AG09319 (cell line): ENCODE measurements around the gene OTOS.

Experiments used
- DNase-seq: peaks from one replicate; pipeline ENCODE4 v3.0.0-alpha.2; 2010; ENCODE audit warnings: low read depth; ENCODE audit errors: extremely low read depth
- TF ChIP-seq, protein P1 (sequence below): IDR thresholded peaks from 2 replicates; pipeline ENCODE4 v1.5.1; 2011; ENCODE audit warnings: low read depth, mild to moderate bottlenecking, inconsistent platforms, low read length, moderate library complexity

Gene OTOS

DNA sequence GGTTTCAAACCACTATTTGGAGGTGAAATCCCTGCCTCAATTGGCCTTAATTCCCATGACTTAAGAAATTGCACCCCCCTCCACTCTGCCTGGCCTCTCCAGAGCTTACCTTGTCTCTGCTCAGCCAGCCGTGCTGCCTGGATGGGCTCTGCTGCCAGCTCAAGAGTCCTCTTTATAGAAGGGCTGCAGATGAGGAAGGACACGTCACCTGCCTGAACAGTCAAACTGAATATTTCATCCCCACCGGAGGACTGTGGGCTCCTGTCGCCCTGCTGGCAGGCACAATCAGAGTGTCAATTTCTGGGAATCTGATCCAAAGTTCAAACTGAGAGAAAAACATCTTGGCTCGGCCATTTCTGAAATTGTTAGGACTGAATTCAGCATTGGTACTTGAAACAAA is at the start of gene OTOS:
OTOS (minus strand) TSS at position 148 of the 400 bp plus-strand sequence. CDS start 332 bp downstream, outside the sequence.
- DNase-seq = no peak
- TF ChIP-seq, protein P1, sequence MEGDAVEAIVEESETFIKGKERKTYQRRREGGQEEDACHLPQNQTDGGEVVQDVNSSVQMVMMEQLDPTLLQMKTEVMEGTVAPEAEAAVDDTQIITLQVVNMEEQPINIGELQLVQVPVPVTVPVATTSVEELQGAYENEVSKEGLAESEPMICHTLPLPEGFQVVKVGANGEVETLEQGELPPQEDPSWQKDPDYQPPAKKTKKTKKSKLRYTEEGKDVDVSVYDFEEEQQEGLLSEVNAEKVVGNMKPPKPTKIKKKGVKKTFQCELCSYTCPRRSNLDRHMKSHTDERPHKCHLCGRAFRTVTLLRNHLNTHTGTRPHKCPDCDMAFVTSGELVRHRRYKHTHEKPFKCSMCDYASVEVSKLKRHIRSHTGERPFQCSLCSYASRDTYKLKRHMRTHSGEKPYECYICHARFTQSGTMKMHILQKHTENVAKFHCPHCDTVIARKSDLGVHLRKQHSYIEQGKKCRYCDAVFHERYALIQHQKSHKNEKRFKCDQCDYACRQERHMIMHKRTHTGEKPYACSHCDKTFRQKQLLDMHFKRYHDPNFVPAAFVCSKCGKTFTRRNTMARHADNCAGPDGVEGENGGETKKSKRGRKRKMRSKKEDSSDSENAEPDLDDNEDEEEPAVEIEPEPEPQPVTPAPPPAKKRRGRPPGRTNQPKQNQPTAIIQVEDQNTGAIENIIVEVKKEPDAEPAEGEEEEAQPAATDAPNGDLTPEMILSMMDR = no peak

- no peak for DNase-seq
- TF ChIP-seq, protein P1 = no peak
These were observed 49.2 kb upstream of the OTOS start for GRCh38 chr2:240189686-240190085.

DNA sequence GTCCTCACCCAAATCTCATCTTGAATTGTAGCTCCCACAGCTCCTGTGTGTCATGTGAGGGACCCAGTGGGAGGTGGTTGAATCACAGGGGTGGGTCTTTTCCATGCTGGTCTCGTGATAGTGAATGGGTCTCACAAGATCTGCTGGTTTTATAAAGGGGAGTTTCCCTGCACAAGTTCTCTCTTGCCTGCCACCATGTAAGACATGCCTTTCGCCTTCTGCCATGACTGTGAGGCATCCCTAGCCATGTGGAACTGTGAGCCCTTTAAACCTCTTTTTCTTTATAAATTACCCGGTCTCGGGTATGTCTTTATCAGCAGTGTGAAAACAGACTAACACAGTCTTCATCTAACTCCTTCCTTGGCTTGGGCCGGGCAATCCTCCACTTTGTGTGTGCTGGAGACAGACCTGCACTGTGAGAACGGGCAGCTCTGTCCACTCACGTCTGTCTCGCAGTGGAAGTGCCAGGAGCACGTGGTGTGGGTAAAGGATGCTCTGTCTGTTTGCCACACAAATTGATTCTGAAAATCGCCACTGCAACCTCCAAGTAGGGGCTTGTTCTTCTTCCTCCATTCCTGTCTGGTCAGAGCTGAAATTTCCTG is 47.6 kb upstream of the OTOS start:
- DNase-seq = no peak
- TF ChIP-seq, protein P1 = no peak

DNA sequence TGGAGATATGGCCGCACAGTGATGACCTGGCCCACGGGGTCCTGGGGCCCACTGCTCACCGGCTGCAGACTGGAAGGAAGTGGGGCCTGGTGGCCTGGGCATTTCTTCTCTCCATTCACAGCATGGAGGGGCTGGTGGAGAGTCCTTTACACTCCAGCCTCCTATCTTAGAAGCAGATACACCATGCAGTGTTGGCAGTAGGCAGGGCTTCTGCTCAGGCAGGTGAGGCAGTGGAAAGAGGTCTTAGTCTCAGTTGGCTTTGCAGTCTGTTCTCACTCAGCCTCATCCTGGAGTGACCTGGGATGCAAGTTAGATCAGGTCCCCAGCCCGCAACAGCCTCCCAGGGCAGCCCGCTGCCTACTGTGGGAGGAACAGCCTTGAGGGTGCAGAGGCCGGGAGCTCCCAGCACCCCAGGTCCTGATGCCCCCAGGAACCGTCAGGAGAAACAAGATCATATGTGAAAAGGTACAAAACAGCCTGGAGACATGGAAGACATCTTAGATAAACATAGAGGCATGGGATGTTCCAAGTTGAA is 45.8 kb upstream of the OTOS start:
- TF ChIP-seq, protein P1 = no peak
- no peak for DNase-seq

DNA sequence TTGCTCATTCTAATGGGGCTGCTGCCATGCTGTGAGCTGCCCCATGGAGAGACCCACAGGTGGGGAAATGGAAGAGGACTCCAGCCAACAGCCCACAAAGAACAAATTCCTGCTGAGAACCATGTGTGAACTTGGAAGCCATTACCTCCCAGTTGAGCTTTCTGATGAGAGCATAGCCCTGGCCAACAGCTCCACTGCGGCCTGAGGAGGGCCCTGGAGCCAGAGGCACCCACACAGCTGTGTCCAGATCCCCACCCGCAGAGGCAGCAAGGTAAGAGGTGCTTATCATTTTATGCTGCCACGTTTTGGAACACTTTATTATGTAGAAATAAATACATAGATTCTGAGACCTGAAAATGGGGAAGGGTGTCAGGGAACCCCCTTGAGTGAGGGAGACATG is 44.2 kb upstream of the OTOS start:
- DNase-seq = no peak
- TF ChIP-seq, protein P1 = no peak

- DNase-seq = no peak
- TF ChIP-seq, protein P1 = no peak
These were observed 43.6 kb upstream of the OTOS start for GRCh38 chr2:240183875-240184590.

- TF ChIP-seq, protein P1 = no peak
- no peak for DNase-seq
These were observed 42.8 kb upstream of the OTOS start for GRCh38 chr2:240183006-240183874.
